NCI-H1092 treated with DMSO at 0.1 percent for 48 hours (cell line): ENCODE data around the gene CZIB.
"Not testable (repeated sequence)": the region's sequence is repeated elsewhere in the genome, so short reads cannot be mapped to it uniquely, and the experiment has no call there.

Source experiments
- DNase-seq: peaks from one replicate; lab custom pipeline; 2025; lab: John Stamatoyannopoulos, UW

The CZIB gene

DNA sequence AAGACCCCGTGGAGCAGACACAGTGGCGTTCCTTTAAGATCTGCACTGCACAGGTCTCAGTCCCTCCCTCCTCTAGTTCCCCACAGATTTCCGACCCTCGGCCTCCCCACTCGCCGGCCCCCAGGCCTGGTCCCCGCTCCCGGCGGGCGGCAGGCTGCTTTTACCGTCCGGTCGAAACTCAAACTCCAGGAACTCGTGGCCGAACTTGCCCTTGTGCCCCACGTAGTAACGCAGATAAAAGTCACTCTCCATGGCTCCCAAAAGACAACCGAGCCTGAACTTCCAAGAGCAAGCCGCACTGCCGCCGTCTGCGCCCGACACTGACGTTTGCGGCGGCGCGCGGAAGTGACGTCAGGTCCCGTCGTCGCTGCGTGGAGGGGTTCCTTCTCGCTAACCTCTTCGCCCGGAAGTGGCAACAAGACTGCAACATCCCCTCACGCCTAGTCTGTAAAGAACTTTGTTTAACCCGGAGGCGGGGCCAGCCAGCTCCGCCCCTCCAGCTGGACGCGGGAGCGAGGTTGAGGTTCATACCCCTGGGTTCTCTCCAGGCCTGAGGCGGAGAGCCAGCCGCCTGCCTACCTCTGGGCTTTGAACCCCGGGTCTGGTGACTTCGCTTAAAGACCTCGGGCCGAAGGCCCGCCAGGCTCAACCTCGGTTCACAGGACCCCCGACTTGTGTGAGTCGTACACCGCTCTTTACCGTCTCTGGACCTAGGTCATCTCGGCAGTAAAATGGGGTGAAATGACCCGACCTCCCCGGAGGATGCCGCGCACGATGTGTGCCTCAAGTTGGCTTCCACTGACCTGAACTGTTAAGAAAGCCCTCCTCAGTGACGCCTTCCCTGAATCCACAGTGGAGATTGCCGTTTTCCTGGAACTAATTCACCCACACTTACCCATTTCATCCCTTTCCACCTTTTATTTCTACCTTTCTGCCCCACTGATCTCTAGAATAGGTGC lies 18.0 kb upstream of the CZIB start, which contains the start of gene MAGOH:
Gene MAGOH (minus strand): TSS at position 322 of the 959 bp plus-strand sequence. CDS start 70 bp downstream, at position 252.
- peak; percentile 62 for DNase-seq

GRCh38 chr1:53237638-53238037 lies 17.2 kb upstream of the CZIB start:
- DNase-seq, result no peak

DNA sequence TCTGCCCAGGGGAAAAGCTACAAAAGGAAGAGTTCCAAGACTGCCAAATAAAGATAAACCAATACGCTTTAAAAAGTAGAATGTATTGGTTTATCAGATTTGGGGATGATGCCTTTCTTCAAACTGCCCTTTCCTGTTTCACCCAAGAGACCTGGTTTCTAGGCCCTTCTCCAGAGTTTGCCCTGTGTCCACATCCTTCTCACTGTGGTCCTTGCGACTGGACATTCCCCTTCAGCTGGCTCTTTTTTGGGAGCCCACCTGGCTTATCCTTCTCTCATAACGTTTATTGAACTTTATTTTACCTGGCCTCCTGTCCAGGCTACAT lies 490 bp upstream of the CZIB start:
- DNase-seq, result no peak

GRCh38 chr1:53219711-53220110 lies 723 bp downstream of the CZIB start:
- DNase-seq, result no peak

DNA sequence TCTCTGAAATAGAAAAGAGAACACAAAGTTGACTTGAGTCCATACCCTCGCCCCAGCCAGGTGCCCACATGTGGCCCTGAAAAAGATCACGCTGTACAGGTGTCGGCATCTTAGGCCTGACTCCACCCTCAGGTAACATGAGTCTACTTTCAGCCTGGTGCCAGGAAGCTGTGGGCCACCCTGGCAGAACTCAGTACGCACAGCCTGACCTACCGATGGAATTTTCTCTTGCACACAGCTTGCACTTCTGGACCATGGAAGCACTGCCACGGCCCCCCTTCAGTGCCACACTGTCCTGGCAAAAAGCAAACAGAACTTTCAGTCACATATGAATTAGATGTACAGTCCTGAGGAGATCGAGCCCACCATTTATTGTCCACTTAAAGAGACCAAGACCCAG lies 2.2 kb downstream of the CZIB start:
- no peak for DNase-seq

DNA sequence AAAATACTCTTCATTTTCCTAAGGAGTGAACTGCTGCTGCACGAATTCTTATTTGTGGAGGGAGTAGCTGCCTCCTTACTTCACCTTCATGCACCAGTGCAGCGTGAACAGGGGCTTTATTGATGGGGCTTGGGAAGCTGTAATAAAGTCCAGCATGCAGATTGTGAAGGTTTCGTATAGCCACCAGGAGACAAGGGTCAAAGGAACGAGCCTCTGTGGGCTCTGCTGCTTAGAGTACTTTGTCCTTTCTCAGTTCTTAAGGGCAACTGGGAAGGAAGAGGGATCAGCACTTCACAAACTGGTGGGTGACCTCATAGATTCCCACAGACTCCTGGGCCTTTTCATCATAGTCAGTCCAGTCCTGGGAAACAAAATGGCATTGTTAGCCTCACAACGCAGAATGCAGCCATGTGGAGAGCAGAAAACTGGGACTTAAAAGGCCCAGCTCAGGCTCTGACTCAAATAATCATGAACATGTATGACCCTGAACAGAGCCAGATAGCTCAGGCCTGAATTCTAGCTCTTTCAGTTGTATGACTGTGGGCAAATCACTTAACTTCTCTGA lies 6.0 kb downstream of the CZIB start:
- DNase-seq, result no peak

DNA sequence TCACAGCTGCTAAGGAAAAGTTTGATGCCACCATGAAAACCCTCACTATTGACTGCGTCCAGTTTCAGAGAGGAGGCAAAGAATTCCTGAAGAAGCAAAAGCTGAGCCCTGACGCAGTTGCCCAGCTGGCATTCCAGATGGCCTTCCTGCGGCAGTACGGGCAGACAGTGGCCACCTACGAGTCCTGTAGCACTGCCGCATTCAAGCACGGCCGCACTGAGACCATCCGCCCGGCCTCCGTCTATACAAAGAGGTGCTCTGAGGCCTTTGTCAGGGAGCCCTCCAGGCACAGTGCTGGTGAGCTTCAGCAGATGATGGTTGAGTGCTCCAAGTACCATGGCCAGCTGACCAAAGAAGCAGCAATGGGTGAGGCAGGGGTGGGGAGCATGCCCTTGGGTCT lies 9.5 kb downstream of the CZIB start:
- no peak for DNase-seq

DNA sequence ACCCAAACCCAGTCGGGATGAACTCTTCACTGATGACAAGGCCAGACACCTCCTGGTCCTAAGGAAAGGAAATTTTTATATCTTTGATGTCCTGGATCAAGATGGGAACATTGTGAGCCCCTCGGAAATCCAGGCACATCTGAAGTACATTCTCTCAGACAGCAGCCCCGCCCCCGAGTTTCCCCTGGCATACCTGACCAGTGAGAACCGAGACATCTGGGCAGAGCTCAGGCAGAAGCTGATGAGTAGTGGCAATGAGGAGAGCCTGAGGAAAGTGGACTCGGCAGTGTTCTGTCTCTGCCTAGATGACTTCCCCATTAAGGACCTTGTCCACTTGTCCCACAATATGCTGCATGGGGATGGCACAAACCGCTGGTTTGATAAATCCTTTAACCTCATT lies 10.1 kb downstream of the CZIB start:
- no peak for DNase-seq

GRCh38 chr1:53207726-53208125 lies 12.7 kb downstream of the CZIB start:
- DNase-seq, result no peak

DNA sequence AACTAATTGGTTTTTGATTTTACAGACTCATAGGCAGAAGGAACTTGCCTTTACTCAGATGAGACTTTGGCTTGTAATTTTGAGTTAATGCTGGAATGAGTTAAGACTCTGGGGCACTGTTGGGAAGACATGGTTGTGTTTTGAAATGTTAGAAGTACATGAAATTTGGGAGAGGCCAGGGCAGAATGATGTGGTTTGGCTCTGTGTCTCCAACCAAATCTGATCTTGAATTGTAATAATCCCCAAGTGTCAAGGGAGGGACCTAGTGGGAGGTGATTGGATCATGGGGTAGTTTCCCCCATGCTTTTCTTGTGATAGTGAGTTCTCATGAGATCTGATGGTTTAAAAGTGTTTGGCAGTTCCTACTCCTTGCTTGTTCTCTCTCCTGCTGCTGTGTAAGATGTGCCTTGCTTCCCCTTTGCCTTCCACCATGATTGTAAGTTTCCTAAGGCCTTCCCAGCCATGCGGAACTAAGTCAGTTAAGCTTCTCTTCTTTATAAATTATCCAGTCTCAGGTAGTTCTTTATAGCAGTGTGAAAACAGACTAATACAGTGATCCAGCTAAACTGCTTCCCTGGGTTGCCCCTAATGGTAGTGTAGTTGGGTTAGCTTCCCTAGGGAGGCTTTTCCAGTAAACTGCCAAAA lies 13.6 kb downstream of the CZIB start:
- DNase-seq, result no peak

DNA sequence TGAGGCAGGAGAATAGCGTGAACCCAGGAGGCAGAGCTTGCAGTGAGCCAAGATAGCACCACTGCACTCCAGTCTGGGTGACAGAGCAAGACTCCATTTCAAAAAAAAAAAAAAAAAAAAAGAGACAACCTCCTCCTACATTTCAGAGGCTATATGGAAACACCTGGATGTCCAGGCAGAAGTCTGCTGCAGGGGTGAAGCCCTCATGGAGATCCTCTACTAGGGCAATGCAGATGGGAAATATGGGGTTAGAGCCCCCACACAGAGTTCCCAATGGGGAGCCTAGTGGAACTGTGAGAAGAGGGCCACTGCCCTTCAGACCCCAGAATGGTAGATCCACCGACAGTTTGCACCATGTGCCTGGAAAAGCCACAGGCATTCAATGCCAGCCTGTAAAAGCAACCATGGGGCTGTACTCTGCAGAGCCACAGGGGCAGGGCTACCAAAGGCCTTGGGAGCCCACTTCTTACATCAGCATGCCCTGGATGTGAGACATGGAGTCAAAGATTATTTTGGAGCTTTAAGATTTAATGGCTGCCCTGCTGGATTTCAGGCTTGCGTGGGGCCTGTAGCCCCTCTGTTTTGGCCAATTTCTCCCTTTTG lies 14.2 kb downstream of the CZIB start:
- not testable (repeated sequence) for DNase-seq

GRCh38 chr1:53205496-53205895 lies 14.9 kb downstream of the CZIB start:
- not testable (repeated sequence) for DNase-seq

- DNase-seq, result no peak
These were observed 17.0 kb downstream of the CZIB start for GRCh38 chr1:53203466-53203865.

DNA sequence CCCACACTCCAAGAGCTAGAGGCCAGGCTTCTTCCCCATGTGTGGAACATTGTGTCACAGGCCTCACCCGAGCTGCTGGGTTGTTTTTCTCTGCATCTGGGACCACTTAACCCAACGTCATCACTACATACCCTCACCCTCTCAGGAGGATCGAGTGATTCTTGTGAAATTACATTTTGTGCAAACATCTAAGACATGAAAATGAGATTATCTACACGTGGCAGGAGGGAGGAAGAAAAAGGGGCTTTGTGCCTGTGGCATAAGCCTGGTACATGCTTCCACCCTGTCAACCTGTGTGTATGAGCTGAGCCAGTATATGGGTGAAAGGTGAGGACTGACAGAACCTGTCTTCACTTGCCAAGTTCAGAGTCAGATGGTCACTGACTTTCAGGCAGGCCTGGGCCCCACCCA lies 22.2 kb downstream of the CZIB start:
- DNase-seq, result no peak

- DNase-seq, result no peak
These were observed 22.9 kb downstream of the CZIB start for GRCh38 chr1:53197291-53198200.

GRCh38 chr1:53196485-53197290 lies 23.7 kb downstream of the CZIB start, which contains the start of gene CPT2:
Gene CPT2, plus strand, starts transcription at chr1:53196824. Its CDS starts 120 bp downstream, at chr1:53196944.
- DNase-seq, result peak; percentile 83

- DNase-seq, result peak; percentile 46
These were observed 24.4 kb downstream of the CZIB start for GRCh38 chr1:53196017-53196484.

DNA sequence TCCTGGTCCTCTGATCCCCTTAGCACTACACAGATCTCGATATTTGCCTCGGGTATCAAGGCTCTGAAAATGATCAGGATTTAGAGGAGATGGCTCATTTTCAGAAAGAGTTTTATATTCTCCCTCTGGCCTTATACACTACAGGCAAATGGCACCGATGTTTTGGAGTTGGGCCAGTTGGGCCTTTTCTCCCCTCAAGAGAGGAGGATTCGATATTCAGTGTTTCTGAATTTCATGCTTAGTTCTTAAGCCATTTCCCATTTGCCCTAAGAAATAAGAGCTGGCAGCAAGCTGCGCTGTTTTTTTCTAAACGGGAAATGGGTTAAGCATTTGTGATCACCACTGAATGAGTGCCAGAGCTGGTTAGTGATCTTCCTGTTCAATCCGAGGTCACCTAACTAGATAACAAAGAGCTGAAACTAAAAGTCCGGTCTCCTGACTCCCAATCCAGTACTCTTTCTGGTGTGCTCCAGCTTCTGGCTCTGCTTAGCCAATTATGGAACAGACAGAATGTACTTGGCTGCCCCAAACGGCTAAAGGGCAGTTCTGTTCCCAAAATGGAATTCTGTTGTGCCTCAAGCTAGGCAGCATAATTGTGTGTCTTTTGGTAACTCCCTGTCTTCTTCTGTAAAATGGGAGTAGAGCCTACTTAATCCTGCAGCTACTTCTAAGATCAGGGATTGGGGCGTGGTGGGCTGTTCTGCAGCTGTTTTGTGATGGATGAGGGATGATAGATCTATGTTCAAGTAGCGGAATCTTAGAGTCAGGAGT lies 25.0 kb downstream of the CZIB start:
- no peak for DNase-seq

- no peak for DNase-seq
These were observed 30.2 kb downstream of the CZIB start for GRCh38 chr1:53190210-53190611.

DNA sequence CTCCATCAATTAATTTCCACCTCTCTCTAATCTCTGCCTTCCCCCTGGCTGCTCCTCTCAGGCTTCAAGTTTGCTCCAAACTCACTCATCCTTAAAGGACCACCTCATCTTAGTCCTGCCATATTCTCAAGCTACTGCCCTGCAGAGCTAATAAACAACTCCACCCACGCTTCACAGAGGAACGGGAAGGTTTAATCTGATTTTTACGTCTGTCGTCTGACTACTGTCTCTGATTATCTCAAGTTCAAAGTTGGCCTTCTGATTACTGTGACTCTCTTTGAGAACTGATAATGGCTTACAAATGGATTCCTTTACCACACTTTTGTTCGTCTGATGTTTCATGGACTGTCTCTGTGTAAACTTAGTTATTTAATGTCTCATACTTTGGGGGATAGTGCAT lies 31.4 kb downstream of the CZIB start:
- DNase-seq, result no peak
